GM20431 (cell line): ENCODE measurements around the gene HOXC12.

ENCODE experiments used
- in situ Hi-C: fragments of 300-500 bp; cut with MseI, MboI; formaldehyde crosslinking; loops from one replicate; pipeline ENCODE4 v1.15.0; 2020; ENCODE audit warnings: low sequenced_read_pairs; ENCODE audit not compliant: unreplicated experiment

The HOXC12 gene

GRCh38 chr12:53968214-53969127 is 13.8 kb downstream of the HOXC12 start:
- in situ Hi-C loops = no loop called here

- in situ Hi-C loops = no loop called here
These were observed 15.0 kb downstream of the HOXC12 start for GRCh38 chr12:53969588-53970259.

GRCh38 chr12:53970451-53970850 is 15.7 kb downstream of the HOXC12 start:
- in situ Hi-C loops = no loop called here

GRCh38 chr12:53971129-53971528 is 16.4 kb downstream of the HOXC12 start:
- in situ Hi-C loops = no loop called here

- in situ Hi-C loops = no loop called here
These were observed 17.0 kb downstream of the HOXC12 start for GRCh38 chr12:53971686-53972085.

- in situ Hi-C loops = no loop called here
These were observed 17.5 kb downstream of the HOXC12 start for GRCh38 chr12:53972152-53972702.

- in situ Hi-C loops = no loop called here
These were observed 18.1 kb downstream of the HOXC12 start, which contains the start of gene HOXC11 for GRCh38 chr12:53972722-53973235. TSS of gene HOXC11 (plus strand) at chr12:53973126. CDS start at chr12:53973242, 116 bp downstream.

- in situ Hi-C loops = no loop called here
These were observed 18.7 kb downstream of the HOXC12 start for GRCh38 chr12:53973236-53974042.

GRCh38 chr12:53974084-53975063 is 19.7 kb downstream of the HOXC12 start, which contains the start of gene HOTAIR:
TSS of gene HOTAIR (minus strand) at chr12:53974954.
- in situ Hi-C loops = no loop called here

- in situ Hi-C loops = no loop called here
These were observed 20.4 kb downstream of the HOXC12 start for GRCh38 chr12:53975064-53975471.

GRCh38 chr12:53975479-53976152 is 20.9 kb downstream of the HOXC12 start:
- in situ Hi-C loops = no loop called here

- in situ Hi-C loops = no loop called here
These were observed 21.6 kb downstream of the HOXC12 start for GRCh38 chr12:53976172-53976822.

- in situ Hi-C loops = no loop called here
These were observed 22.3 kb downstream of the HOXC12 start for GRCh38 chr12:53976823-53977595.

GRCh38 chr12:53977596-53978445 is 23.1 kb downstream of the HOXC12 start:
- in situ Hi-C loops = no loop called here

GRCh38 chr12:53978477-53979356 is 24.0 kb downstream of the HOXC12 start:
- in situ Hi-C loops = no loop called here
